Choroid plexus epithelial cell (primary cell): ENCODE results near the gene EIF2AK3.
"Not testable (repeated sequence)": the region's sequence is repeated elsewhere in the genome, so short reads cannot be mapped to it uniquely, and the experiment has no call there.

Experiments used
- DNase-seq: peaks from one replicate; pipeline ENCODE4 v3.0.0-alpha.2; 2010; ENCODE audit warnings: low read depth
- H3K4me3 ChIP-seq: 2 replicates; pipeline ENCODE4 v1.5.1; 2011; ENCODE audit warnings: low read depth, mild to moderate bottlenecking, control low read depth, low read length, moderate library complexity
- CTCF ChIP-seq: conservative IDR thresholded peaks from 2 replicates; pipeline ENCODE4 v1.5.1; 2011; ENCODE audit warnings: low read depth, mild to moderate bottlenecking, control low read depth, inconsistent platforms, low read length, moderate library complexity

EIF2AK3 gene

GRCh38 chr2:88626171-88627054, 851 bp downstream of the EIF2AK3 start:
- TF ChIP-seq CTCF, result no peak
- DNase-seq, result no peak
- peak overlapping the region; percentile 99 for H3K4me3 ChIP-seq

- DNase-seq, result no peak
- no peak for TF ChIP-seq CTCF
- no peak overlapping the region for H3K4me3 ChIP-seq
Measured at GRCh38 chr2:88624477-88624876, 2.8 kb downstream of the EIF2AK3 start.

GRCh38 chr2:88623831-88624465, 3.3 kb downstream of the EIF2AK3 start:
- not testable (repeated sequence) for H3K4me3 ChIP-seq, DNase-seq

- no peak overlapping the region for H3K4me3 ChIP-seq
- DNase-seq, result no peak
- no peak for TF ChIP-seq CTCF
Measured at GRCh38 chr2:88622307-88622706, 5.0 kb downstream of the EIF2AK3 start.

GRCh38 chr2:88621432-88621831, 5.8 kb downstream of the EIF2AK3 start:
- TF ChIP-seq CTCF, result no peak
- no peak overlapping the region for H3K4me3 ChIP-seq
- no peak for DNase-seq

- no peak for TF ChIP-seq CTCF
- H3K4me3 ChIP-seq, result no peak overlapping the region
- no peak for DNase-seq
Measured at GRCh38 chr2:88620015-88620414, 7.2 kb downstream of the EIF2AK3 start.

- no peak overlapping the region for H3K4me3 ChIP-seq
- no peak for DNase-seq
- TF ChIP-seq CTCF, result no peak
Measured at GRCh38 chr2:88615822-88616221, 11.4 kb downstream of the EIF2AK3 start.
